Endodermal cell (in vitro differentiated cells): ENCODE data around the gene IFT74. TPM values are rescaled to one million over a fixed set of nuclear protein-coding genes. Genes with fewer than 3 reads are reported as not detected.
A peak's percentile ranks its signal among the peaks of the same experiment; 100 is the strongest.

Experiments used
- DNase-seq: peaks from one replicate; pipeline ENCODE4 v3.0.0-alpha.2; 2017
- H3K27ac ChIP-seq: 2 replicates; pipeline ENCODE4 v1.5.1; 2013; ENCODE audit warnings: mild to moderate bottlenecking, low read depth, low read length, moderate library complexity
- H3K27me3 ChIP-seq: 2 replicates; pipeline ENCODE4 v1.6.1; 2013; ENCODE audit warnings: mild to moderate bottlenecking, low read length, moderate library complexity; ENCODE audit not compliant: insufficient read depth, control insufficient read depth, poor library complexity, severe bottlenecking
- H3K36me3 ChIP-seq: 2 replicates; pipeline ENCODE4 v1.7.0; 2013; ENCODE audit warnings: mild to moderate bottlenecking, low read length, moderate library complexity; ENCODE audit not compliant: control insufficient read depth, insufficient read depth
- H3K4me1 ChIP-seq: one replicate; pipeline ENCODE4 v1.7.0; 2013; ENCODE audit warnings: low read length; ENCODE audit not compliant: control insufficient read depth, insufficient read depth
- H3K4me3 ChIP-seq: 2 replicates; pipeline ENCODE4 v1.5.1; 2013; ENCODE audit warnings: mild to moderate bottlenecking, low read length, moderate library complexity
- H3K9ac ChIP-seq: 2 replicates; pipeline ENCODE4 v1.6.1; 2013; ENCODE audit warnings: mild to moderate bottlenecking, low read length, moderate library complexity; ENCODE audit not compliant: poor library complexity, severe bottlenecking; ENCODE audit errors: extremely low read depth
- H3K9me3 ChIP-seq: 2 replicates; pipeline ENCODE4 v1.6.1; 2013; ENCODE audit warnings: mild to moderate bottlenecking, low read length, moderate library complexity; ENCODE audit not compliant: control insufficient read depth
- H3K27ac Mint-ChIP-seq: 2 replicates; pipeline ENCODE4 v1.8.0; 2020; ENCODE audit warnings: mixed read lengths
- H3K27me3 Mint-ChIP-seq: 2 replicates; pipeline ENCODE4 v1.8.0; 2021; ENCODE audit warnings: mild to moderate bottlenecking, mixed read lengths; ENCODE audit not compliant: insufficient read depth
- H3K36me3 Mint-ChIP-seq: 2 replicates; pipeline ENCODE4 v1.8.0; 2020; ENCODE audit warnings: low read depth, mixed read lengths
- H3K4me1 Mint-ChIP-seq: 2 replicates; pipeline ENCODE4 v1.8.0; 2020; ENCODE audit warnings: mixed read lengths
- H3K4me3 Mint-ChIP-seq: 2 replicates; pipeline ENCODE4 v1.8.0; 2020; ENCODE audit warnings: mild to moderate bottlenecking, moderate library complexity, mixed read lengths
- H3K9me3 Mint-ChIP-seq: 2 replicates; pipeline ENCODE4 v1.8.0; 2020; ENCODE audit warnings: mild to moderate bottlenecking, mixed read lengths
- WGBS, 2 experiments: methylation state at CpG; one replicate each; pipeline versions ENCODE4 v1.1.5 to v1.1.7; 2013; ENCODE audit warnings: missing lambda C conversion rate in 2 of 2, mixed read lengths in 1 of 2; ENCODE audit not compliant: insufficient coverage in 1 of 2, insufficient read length in 1 of 2; 5-methylcytosine and 5-hydroxymethylcytosine counted together
- total RNA-seq, 2 donors: library from RNA; stranded (reverse); fragmentation: NEBNext Ultra II Directional in 1 of 2; extraction: Animal tissue kit (Norgen Biotek cat#: 25700) in 1 of 2; gene quantifications; 2 replicates in 1 of 2; 3 replicates in 1 of 2; pipeline ENCODE4 v1.2.1, GENCODE V29; 2021
- TF ChIP-seq, protein P1 (sequence below): fragments of 200-600 bp; sonication (generic); conservative IDR thresholded peaks from 2 replicates; pipeline ENCODE4 v1.5.0; 2021; ENCODE audit warnings: antibody characterized with exemption, mild to moderate bottlenecking

IFT74 gene
- total RNA-seq, 2 donors from 2014 or later = 17.6 to 28.5 TPM

DNA sequence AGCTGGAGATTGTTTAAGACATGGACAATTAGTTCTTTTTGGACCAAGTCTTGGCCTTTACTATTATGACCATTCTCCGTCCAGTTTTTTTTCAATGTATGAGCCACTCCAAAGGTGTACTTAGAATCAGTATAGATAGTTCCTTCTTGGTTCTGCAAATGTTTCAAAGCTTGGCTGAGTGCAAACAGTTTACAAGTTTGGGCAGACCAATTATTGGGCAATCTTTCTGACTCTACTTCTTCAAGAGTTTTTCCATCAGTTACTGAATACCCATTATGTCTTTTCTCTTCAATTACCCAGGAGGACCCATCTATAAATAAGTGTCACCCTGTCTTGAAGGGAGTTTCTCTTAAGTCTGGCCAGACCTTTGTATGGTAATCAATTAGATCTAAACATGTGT is 15.5 kb downstream of the IFT74 start:
- Histone ChIP-seq H3K36me3 (no peaks in the 10 kb centered on the region), H3K4me3 (no peak overlapping the region), H3K27me3 (no peaks in the 10 kb centered on the region), H3K9me3 (peaks cover 15% of the 10 kb centered on the region), H3K4me1 (no peaks in the 10 kb centered on the region), H3K27ac (no peak overlapping the region), H3K9ac (no peak overlapping the region)
- no peak overlapping the region for H3K27ac Mint-ChIP-seq
- 88 to 97% methylated on average over 1 of the region's 1 CpG for WGBS, 2 experiments
- no peak for DNase-seq
- peaks cover 8% of the 10 kb centered on the region for H3K9me3 Mint-ChIP-seq
- no peaks in the 10 kb centered on the region for H3K27me3 Mint-ChIP-seq
- no peak overlapping the region for H3K4me3 Mint-ChIP-seq
- TF ChIP-seq, protein P1, sequence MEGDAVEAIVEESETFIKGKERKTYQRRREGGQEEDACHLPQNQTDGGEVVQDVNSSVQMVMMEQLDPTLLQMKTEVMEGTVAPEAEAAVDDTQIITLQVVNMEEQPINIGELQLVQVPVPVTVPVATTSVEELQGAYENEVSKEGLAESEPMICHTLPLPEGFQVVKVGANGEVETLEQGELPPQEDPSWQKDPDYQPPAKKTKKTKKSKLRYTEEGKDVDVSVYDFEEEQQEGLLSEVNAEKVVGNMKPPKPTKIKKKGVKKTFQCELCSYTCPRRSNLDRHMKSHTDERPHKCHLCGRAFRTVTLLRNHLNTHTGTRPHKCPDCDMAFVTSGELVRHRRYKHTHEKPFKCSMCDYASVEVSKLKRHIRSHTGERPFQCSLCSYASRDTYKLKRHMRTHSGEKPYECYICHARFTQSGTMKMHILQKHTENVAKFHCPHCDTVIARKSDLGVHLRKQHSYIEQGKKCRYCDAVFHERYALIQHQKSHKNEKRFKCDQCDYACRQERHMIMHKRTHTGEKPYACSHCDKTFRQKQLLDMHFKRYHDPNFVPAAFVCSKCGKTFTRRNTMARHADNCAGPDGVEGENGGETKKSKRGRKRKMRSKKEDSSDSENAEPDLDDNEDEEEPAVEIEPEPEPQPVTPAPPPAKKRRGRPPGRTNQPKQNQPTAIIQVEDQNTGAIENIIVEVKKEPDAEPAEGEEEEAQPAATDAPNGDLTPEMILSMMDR = no peak
- peaks cover 20% of the 10 kb centered on the region for H3K4me1 Mint-ChIP-seq
- no peaks in the 10 kb centered on the region for H3K36me3 Mint-ChIP-seq

DNA sequence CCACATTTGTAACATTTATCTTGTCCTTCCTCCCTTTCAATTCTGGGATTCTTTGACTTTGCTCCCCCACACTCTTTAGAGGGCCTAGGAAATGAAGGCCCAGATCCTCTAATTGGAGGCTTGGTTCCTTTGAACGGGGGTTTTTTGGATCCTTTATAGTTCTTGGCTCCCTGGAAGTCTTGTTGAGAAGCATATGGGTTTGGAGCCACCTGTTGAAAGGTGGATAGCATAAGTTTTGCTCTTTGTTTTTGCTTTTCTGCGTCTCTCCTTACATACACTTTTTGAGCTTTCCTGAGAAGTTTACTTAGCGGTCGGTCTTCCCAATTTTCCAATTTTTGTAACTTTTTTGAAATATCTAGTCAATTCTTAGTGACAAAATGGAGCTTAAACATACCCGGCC is 17.8 kb downstream of the IFT74 start:
- TF ChIP-seq, protein P1 = peak; percentile 28
- no peak overlapping the region for H3K4me3 ChIP-seq
- Mint-ChIP-seq H3K27me3 (no peaks in the 10 kb centered on the region), H3K4me1 (peaks cover 20% of the 10 kb centered on the region), H3K4me3 (no peak overlapping the region), H3K36me3 (no peaks in the 10 kb centered on the region), H3K27ac (no peak overlapping the region), H3K9me3 (peaks cover 8% of the 10 kb centered on the region)
- H3K9me3 ChIP-seq = peaks cover 15% of the 10 kb centered on the region
- H3K9ac ChIP-seq = no peak overlapping the region
- H3K4me1 ChIP-seq = no peaks in the 10 kb centered on the region
- H3K27ac ChIP-seq = no peak overlapping the region
- H3K27me3 ChIP-seq = no peaks in the 10 kb centered on the region
- H3K36me3 ChIP-seq = peaks cover 5% of the 10 kb centered on the region
- DNase-seq = no peak
- 96 to 97% methylated on average over 5 of the region's 5 CpGs for WGBS, 2 experiments

DNA sequence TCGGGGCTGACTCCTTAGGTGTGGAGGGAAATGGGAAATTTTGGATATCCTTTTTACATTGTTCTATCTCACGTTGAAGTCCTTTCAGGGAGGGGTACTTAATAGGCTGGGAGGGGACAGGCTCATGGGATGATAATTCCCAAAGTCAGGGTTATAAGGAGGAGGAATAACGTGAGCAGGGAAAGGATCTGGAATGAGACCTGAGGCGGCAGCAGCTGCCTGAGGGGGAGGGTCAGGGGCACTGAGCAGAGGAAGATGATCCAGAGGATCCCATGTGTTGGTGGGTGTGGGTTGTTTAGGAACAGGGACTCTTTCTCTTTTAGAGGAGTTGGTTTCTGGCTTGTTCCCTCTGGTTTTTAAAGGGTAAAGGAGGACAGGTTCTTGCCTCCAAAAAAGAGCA is 18.7 kb downstream of the IFT74 start:
- no peaks in the 10 kb centered on the region for H3K27me3 Mint-ChIP-seq
- Histone ChIP-seq H3K4me3 (no peak overlapping the region), H3K9ac (no peak overlapping the region), H3K36me3 (peaks cover 5% of the 10 kb centered on the region), H3K9me3 (peaks cover 15% of the 10 kb centered on the region), H3K27me3 (no peaks in the 10 kb centered on the region), H3K4me1 (no peaks in the 10 kb centered on the region), H3K27ac (no peak overlapping the region)
- TF ChIP-seq, protein P1 = no peak
- peak; percentile 78 for DNase-seq
- H3K27ac Mint-ChIP-seq = peak overlapping the region; percentile 22
- 75% methylated on average over 4 of the region's 4 CpGs; no CpG with 5 or more reads in 1 of the 2 experiments for WGBS, 2 experiments
- peaks cover 2% of the 10 kb centered on the region for H3K36me3 Mint-ChIP-seq
- H3K9me3 Mint-ChIP-seq = peaks cover 8% of the 10 kb centered on the region
- peaks cover 20% of the 10 kb centered on the region for H3K4me1 Mint-ChIP-seq
- H3K4me3 Mint-ChIP-seq = no peak overlapping the region
